Effector CD4-positive, alpha-beta T cell (primary cell): ENCODE measurements around the gene ACVR1B.
A peak's percentile ranks its signal among the peaks of the same experiment; 100 is the strongest.

Experiments used
- DNase-seq: peaks from one replicate; pipeline ENCODE4 v3.0.0-alpha.2; 2020

Gene ACVR1B

GRCh38 chr12:51944608-51945233 is 6.8 kb upstream of the ACVR1B start:
- no peak for DNase-seq

- no peak for DNase-seq
Measured at GRCh38 chr12:51947246-51947996, 4.1 kb upstream of the ACVR1B start.

GRCh38 chr12:51948066-51948465 is 3.4 kb upstream of the ACVR1B start:
- no peak for DNase-seq

- no peak for DNase-seq
Measured at GRCh38 chr12:51949342-51950030, 2.0 kb upstream of the ACVR1B start.

DNA sequence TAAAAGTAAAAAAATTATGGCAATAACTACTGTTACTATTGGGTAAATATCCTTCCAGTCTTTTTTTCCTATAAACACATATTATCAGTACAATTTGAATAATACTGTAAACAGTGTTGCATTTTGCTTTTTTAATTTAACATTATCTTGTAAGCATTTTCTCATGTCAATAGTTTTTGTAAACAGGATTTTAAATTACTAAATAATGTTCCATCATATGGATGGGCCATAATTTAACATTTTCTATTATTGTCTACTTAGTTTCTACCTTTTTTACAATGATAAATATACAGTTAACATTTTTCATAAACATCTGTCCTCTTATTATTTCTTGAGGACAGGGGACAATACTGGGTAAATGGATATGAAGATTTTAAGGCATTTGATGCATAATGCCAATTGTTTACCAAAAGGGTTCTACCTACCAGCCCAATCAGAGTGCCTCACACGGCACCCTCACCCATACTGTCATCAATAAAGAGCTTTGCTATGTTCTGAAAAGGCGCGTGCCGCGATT is 759 bp upstream of the ACVR1B start:
- no peak for DNase-seq

DNA sequence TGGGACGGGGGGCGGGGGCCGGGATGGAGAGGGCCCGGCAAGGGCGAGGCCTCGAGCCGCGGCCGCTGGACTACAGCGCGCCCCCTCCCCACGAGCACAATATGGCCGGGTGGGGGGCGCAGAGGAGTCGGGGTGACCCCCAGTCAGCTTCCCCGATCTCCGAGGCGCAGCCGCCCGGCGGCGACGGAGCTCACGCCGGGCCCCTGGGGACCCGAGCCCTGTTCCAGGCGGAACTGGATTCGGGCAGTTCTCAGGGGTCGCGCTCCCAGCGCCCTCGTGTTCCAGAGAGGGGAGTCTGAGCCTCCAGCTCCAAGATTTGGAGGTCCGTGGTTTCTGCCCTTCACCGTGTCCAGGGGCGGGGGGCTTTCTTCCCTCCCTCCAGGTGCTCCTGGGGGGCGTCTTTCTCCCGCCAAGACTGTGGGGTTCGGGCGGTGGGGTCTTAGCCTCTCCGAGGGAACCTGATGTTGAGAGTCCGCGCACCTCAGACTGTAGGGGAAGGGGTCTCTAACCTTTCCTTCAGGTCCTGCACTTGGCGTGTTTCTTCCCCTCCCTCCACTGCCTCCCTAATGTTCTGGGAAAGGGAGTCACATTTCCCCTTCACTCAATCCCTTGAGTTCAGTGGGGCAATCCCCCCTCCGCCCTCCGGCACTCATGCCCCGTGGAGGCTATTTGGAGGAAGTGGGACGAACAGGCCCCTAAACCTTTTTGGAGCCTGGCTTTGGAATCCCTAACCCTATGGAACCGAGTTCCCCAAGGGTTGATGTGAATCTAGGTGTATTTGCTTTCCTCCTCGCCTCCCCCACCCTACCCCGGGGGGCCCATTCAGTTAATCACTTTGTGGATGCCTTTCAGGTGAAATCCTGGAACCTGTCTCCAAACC is 584 bp downstream of the ACVR1B start:
- DNase-seq, result no peak

DNA sequence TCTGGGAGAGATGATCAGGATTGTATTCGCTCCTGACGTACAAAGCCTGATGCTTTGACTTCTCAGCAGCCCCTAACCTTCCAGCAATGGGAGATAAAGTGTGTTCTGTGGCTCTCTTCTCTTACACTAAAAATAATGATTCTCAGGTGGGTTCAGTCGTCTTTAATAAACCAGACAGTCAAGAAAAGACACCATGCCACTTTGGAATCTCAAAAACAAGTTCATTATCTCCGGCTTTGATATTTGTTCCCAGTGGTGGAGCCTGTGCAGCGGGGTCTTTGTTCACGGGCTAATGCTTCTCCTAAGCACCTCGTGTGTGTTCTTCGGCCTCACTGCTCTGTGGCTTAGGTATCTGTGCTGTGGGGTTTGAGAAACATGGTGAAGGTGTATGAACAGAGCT is 1.6 kb downstream of the ACVR1B start:
- no peak for DNase-seq

DNA sequence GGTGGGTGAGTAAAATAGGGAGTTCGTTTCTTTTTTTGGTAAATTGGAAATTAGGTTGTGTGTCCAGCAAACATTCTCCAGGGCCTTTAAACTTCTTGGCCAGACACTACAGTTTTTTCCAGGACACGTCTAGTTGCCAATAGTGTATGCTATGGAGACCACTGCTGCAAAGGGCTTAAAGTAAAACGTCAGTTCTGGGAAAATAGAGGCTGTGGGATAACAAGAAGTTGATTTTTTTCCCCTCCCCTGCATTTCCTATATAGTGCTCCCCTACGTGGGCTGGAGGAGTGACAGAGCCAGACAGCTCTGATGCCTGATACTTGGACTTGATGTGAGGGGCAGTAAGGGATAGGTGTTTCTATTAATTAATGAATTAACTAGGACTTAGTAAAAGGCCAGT is 2.4 kb downstream of the ACVR1B start:
- no peak for DNase-seq

DNA sequence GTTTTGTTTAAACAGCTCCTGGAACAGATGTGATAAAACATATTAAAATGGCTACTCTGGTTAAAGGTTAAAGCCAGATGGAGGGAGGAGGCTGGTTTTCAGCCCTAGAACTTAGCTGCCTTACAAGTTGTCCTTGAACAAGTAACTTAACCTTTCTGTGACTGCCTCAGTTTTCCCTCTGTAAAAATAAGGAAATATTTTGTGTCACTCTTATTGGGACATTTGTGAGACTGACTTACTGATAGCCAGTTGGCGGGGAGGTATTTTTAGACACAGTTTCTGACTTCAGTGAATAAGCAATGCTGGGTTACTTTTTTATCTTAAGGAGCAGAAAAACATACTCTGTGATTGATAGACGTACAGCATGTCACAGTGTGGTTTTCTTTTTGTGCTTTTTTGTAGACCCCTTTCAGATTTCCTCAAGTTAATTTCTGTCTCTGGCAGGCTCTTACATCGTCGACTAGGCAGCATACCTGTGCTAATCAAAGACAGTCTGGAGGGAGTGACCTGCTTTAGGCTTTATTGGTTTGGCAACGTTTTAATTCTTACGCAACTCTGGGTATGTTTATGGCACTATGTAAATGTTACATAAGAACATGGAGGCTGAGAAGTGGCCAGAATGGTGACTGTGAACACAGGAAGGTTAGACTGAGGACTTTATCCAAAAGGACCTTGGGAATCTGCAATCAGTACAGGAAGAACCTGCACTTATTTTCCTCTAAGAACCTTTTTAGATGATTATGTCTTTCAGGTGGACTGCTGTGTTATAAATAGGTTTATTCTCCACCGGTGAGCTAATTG is 3.3 kb downstream of the ACVR1B start:
- DNase-seq, result no peak

GRCh38 chr12:51955702-51956101 is 4.2 kb downstream of the ACVR1B start:
- no peak for DNase-seq

GRCh38 chr12:51958542-51958941 is 7.0 kb downstream of the ACVR1B start:
- DNase-seq, result no peak

DNA sequence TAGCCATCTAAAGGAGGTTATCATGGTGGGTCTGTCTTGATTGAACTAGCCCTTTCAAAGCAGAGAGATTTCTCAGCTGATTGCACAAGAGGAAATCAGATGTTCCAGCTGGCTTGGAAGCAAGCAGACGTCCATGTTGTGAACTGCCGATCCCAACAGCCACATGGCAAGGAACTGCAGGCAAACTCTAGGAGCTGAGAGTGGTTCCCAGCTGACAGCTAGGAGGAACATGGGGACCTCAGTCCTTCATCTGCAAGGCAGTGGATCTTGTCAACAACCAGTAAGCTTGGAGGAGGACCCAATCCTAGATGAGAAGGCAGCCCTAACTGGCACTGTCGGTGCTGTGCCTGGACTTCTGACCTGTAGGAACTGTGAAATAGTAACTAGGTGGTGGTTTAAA is 7.7 kb downstream of the ACVR1B start:
- DNase-seq, result no peak

- no peak for DNase-seq
Measured at GRCh38 chr12:51959921-51960320, 8.4 kb downstream of the ACVR1B start.

DNA sequence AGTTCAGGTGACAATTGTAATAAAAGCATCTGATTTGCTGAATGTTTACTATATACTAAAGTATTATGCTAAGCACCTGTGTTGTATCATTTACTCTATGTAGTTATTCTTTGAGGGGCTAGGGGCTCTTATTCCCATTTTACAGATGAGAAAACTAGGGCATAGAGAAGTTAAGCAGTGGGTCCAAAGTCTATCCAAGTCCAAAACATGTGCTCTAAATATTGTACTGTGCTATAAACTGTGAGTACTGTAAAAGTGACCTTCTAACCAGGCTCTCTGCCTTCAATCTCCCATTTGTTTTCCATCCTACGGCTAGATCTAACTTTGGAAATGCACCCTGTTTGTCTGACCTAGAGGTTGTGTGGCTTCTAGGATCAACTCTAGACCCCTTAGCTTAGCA is 9.0 kb downstream of the ACVR1B start:
- no peak for DNase-seq

DNA sequence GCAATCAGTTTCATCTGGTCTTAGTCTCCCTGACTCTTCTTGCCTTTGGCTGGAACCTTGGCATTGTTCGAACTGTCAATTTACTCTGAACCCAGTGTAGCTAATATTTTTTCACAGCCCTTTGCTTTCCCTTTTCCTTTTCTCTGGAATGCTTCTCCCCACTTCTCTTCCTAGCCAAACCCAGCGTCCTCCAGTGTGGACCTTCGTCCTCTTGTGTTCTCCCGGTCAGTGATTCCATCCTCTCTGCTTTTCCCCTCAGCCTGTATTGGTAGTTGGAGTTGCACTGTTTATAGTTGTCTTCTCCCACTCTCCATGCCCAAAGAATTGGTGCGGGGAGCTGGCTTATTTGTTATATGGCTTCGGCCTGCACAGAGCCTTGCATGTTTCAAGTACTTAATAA is 9.4 kb downstream of the ACVR1B start:
- no peak for DNase-seq

GRCh38 chr12:51961834-51962233 is 10.3 kb downstream of the ACVR1B start:
- DNase-seq, result no peak

DNA sequence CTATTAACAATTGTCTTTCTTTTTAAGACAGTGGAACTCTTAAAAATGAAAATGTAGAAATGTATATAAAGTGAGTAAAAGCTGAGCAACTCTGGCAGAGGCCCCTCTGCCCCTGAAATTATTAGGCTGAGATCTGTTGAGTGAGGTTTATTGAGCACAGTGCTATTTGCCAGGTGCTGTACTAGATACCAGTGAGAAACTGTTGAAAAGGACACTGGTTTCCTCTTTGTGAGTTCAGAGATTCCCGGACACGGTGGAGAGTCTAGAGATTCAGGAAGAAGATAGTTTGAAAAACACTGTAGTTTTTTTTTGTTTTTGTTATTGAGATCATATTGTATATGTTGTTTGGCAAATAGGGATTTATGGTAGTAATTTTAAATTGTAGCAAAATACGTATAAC is 11.2 kb downstream of the ACVR1B start:
- no peak for DNase-seq

GRCh38 chr12:51963477-51963876 is 12.0 kb downstream of the ACVR1B start:
- no peak for DNase-seq

DNA sequence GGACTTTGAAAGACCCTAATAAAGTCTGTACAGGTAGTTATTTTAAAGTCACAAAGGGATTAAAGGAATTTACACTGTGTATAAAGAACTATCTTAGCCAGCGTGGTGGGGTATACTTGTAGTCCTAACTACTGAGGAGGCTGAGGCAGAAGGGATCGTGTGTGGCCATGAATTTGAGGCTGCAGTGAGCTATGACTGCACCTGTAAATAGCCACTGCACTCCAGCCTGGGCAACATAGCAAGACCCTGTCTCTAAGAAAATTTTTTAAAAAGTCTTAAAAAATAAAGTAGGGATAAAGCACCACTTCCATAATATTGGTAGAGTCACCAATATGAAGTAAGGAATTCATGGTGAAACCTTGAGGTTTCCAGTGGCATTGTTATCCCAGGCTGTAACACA is 18.1 kb downstream of the ACVR1B start:
- DNase-seq, result no peak

- peak; percentile 21 for DNase-seq
Measured at GRCh38 chr12:51970904-51971646, 19.6 kb downstream of the ACVR1B start.
